Uterus (tissue), 4 donors: ENCODE results near the gene SMARCA2. TPM values are rescaled to one million over a fixed set of nuclear protein-coding genes. Genes with fewer than 3 reads are reported as not detected.

Experiments used
- DNase-seq, 2 donors: peaks; one replicate each; pipeline ENCODE4 v3.0.0-alpha.2; 2019 to 2020
- H3K27ac ChIP-seq, 2 donors: fragments of 200-600 bp; sonication (generic); 1 replicate in 1 of 2; 2 replicates in 1 of 2; pipeline ENCODE4 v1.5.1; 2016 to 2018
- H3K27me3 ChIP-seq, 2 donors: fragments of 200-600 bp; sonication (generic); one replicate each; pipeline ENCODE4 v1.5.1; 2018 to 2019; ENCODE audit warnings: control low read depth in 1 of 2
- H3K36me3 ChIP-seq, 2 donors: fragments of 200-600 bp; sonication (generic); one replicate each; pipeline ENCODE4 v1.5.1; 2019; ENCODE audit warnings: control low read depth in 1 of 2
- H3K4me1 ChIP-seq, 2 donors: fragments of 200-600 bp; sonication (generic); one replicate each; pipeline ENCODE4 v1.5.1; 2018 to 2019; ENCODE audit warnings: control low read depth in 1 of 2
- H3K4me3 ChIP-seq, 2 donors: fragments of 200-600 bp; sonication (generic); 1 replicate in 1 of 2; 2 replicates in 1 of 2; pipeline ENCODE4 v1.5.1; 2018 to 2019; ENCODE audit warnings: mild to moderate bottlenecking in 1 of 2
- H3K9me3 ChIP-seq, 2 donors: fragments of 200-600 bp; sonication (generic); one replicate each; pipeline ENCODE4 v1.5.1; 2019; ENCODE audit warnings: control low read depth in 1 of 2
- CTCF ChIP-seq, 4 experiments: fragments of 200-600 bp in 2 of 4; fragments of 450-650 bp in 2 of 4; sonication (generic) in 2 of 4; IDR thresholded peaks; one replicate each; pipeline ENCODE4 v1.5.1; 2016 to 2019; ENCODE audit warnings: antibody characterized with exemption in 4 of 4, mild to moderate bottlenecking in 2 of 4, moderate library complexity in 1 of 4
- POLR2A ChIP-seq, 2 donors: fragments of 450-650 bp; IDR thresholded peaks; one replicate each; pipeline ENCODE4 v1.6.1; 2016; ENCODE audit warnings: antibody characterized with exemption in 2 of 2, mild to moderate bottlenecking in 1 of 2, moderate library complexity in 1 of 2
- intact Hi-C: fragments of 100-400 bp; cut with DNase I; formaldehyde crosslinking; loops from one replicate; pipeline ENCODE4 v1.15.1; 2023; ENCODE audit warnings: low total_unique reads
- total RNA-seq, 4 donors: library from RNA; depleted of rRNA in 3 of 4; stranded (reverse); fragments of >200 nt in 3 of 4; gene quantifications; one replicate each; pipeline versions ENCODE4 v1.1.0 to v1.2.4, GENCODE V29; 2014 to 2023
- donor health status: DM: yes; HTN: yes; CAD: no.

Gene SMARCA2
- total RNA-seq, 4 donors from 2014 or later = 51.7 to 251 (median 214) TPM

GRCh38 chr9:2127486-2127885 lies 112.3 kb downstream of the SMARCA2 start:
- no peak for TF ChIP-seq POLR2A (IDR thresholded peaks at IDR 0.05)
- no peak for TF ChIP-seq CTCF (IDR thresholded peaks at IDR 0.05)
- Histone ChIP-seq H3K4me1 (peaks cover 7 to 15% of the 10 kb centered on the region in 2 donors), H3K9me3 (no peaks in the 10 kb centered on the region), H3K36me3 (no peaks in the 10 kb centered on the region), H3K4me3 (no peak overlapping the region), H3K27ac (peak overlapping the region; percentile 76 to 90), H3K27me3 (no peaks in the 10 kb centered on the region)
- intact Hi-C loops = no loop called here
- DNase-seq = no peak

- peak overlapping the region; percentile 76 to 90 for H3K27ac ChIP-seq
- DNase-seq = no peak
- no peaks in the 10 kb centered on the region for H3K36me3 ChIP-seq
- H3K4me3 ChIP-seq = no peak overlapping the region
- H3K4me1 ChIP-seq = peaks cover 7 to 15% of the 10 kb centered on the region in 2 donors
- H3K9me3 ChIP-seq = no peaks in the 10 kb centered on the region
- no peaks in the 10 kb centered on the region for H3K27me3 ChIP-seq
- TF ChIP-seq CTCF (IDR thresholded peaks at IDR 0.05) (no peak), POLR2A (IDR thresholded peaks at IDR 0.05) (no peak)
- intact Hi-C loops = no loop called here
Observed at GRCh38 chr9:2128141-2128540, 113.0 kb downstream of the SMARCA2 start.

- intact Hi-C loops = no loop called here
- no peak for DNase-seq
- Histone ChIP-seq H3K4me1 (peaks cover 7 to 15% of the 10 kb centered on the region in 2 donors), H3K27ac (peak overlapping the region; percentile 76 to 90), H3K27me3 (no peaks in the 10 kb centered on the region), H3K4me3 (no peak overlapping the region), H3K36me3 (no peaks in the 10 kb centered on the region), H3K9me3 (no peaks in the 10 kb centered on the region)
- TF ChIP-seq CTCF (IDR thresholded peaks at IDR 0.05) (no peak), POLR2A (IDR thresholded peaks at IDR 0.05) (no peak)
Observed at GRCh38 chr9:2128618-2129017, 113.5 kb downstream of the SMARCA2 start.

- Histone ChIP-seq H3K27ac (no peak overlapping the region), H3K4me3 (no peak overlapping the region), H3K4me1 (peaks cover 7 to 9% of the 10 kb centered on the region in 2 donors), H3K36me3 (no peaks in the 10 kb centered on the region), H3K27me3 (no peaks in the 10 kb centered on the region), H3K9me3 (no peaks in the 10 kb centered on the region)
- DNase-seq = no peak
- TF ChIP-seq CTCF (IDR thresholded peaks at IDR 0.05) (no peak), POLR2A (IDR thresholded peaks at IDR 0.05) (no peak)
- intact Hi-C loops = no loop called here
Observed at GRCh38 chr9:2130941-2131340, 115.8 kb downstream of the SMARCA2 start.

GRCh38 chr9:2132484-2133082 lies 117.4 kb downstream of the SMARCA2 start:
- Histone ChIP-seq H3K4me1 (peaks cover 3 to 7% of the 10 kb centered on the region in 2 donors), H3K9me3 (no peaks in the 10 kb centered on the region), H3K36me3 (no peaks in the 10 kb centered on the region), H3K27ac (peak overlapping the region in 1 of 2 donors; percentile 34), H3K27me3 (no peaks in the 10 kb centered on the region), H3K4me3 (no peak overlapping the region)
- peak; percentile 69 to 83 (median 76) for TF ChIP-seq CTCF (IDR thresholded peaks at IDR 0.05)
- TF ChIP-seq POLR2A (IDR thresholded peaks at IDR 0.05) = no peak
- no peak for DNase-seq
- intact Hi-C loops = no loop called here
